ENCODE measurements around the gene AADACL2.

The AADACL2 gene

GRCh38 chr3:151726016-151726415, 7.7 kb upstream of the AADACL2 start:
- TF ChIP-seq TAF1 (IDR thresholded peaks at IDR 0.05; ENCODE audit: low read depth) (no peak), CEBPB (IDR thresholded peaks at IDR 0.05) (no peak), USF1 (IDR thresholded peaks at IDR 0.05) (no peak), EP300 (IDR thresholded peaks at IDR 0.05; ENCODE audit: borderline replicate concordance) (no peak), MAX (IDR thresholded peaks at IDR 0.05) (no peak), EGR1 (IDR thresholded peaks at IDR 0.05) (no peak), TEAD4 (IDR thresholded peaks at IDR 0.05) (no peak), YY1 (IDR thresholded peaks at IDR 0.05; ENCODE audit: low read depth) (no peak), ZBTB7A (IDR thresholded peaks at IDR 0.05; ENCODE audit: low read depth) (no peak), REST (IDR thresholded peaks at IDR 0.05; ENCODE audit: low read depth) (no peak), NFIC (IDR thresholded peaks at IDR 0.05) (no peak), FOXM1 (IDR thresholded peaks at IDR 0.05; ENCODE audit: borderline replicate concordance, low read depth) (no peak), TCF12 (IDR thresholded peaks at IDR 0.05; ENCODE audit: low read depth) (no peak), RAD21 (IDR thresholded peaks at IDR 0.05; ENCODE audit: low read depth) (no peak), CREB1 (IDR thresholded peaks at IDR 0.05; ENCODE audit: low read depth) (no peak)

GRCh38 chr3:151732861-151733260, 866 bp upstream of the AADACL2 start:
- TF ChIP-seq REST (IDR thresholded peaks at IDR 0.05; ENCODE audit: low read depth) (no peak), TCF12 (IDR thresholded peaks at IDR 0.05; ENCODE audit: low read depth) (no peak), EP300 (IDR thresholded peaks at IDR 0.05; ENCODE audit: borderline replicate concordance) (no peak), USF1 (IDR thresholded peaks at IDR 0.05) (no peak), FOXM1 (IDR thresholded peaks at IDR 0.05; ENCODE audit: borderline replicate concordance, low read depth) (no peak), RAD21 (IDR thresholded peaks at IDR 0.05; ENCODE audit: low read depth) (no peak)

GRCh38 chr3:151740581-151740980, 6.9 kb downstream of the AADACL2 start:
- no peak for TF ChIP-seq NFIC (IDR thresholded peaks at IDR 0.05)
- no peak for TF ChIP-seq RAD21 (IDR thresholded peaks at IDR 0.05; ENCODE audit: low read depth)
- TF ChIP-seq CREB1 (IDR thresholded peaks at IDR 0.05; ENCODE audit: low read depth): no peak
- TF ChIP-seq ZBTB7A (IDR thresholded peaks at IDR 0.05; ENCODE audit: low read depth): no peak
- TF ChIP-seq TAF1 (IDR thresholded peaks at IDR 0.05; ENCODE audit: low read depth): no peak
- no peak for TF ChIP-seq TEAD4 (IDR thresholded peaks at IDR 0.05)

GRCh38 chr3:151743855-151744254, 10.1 kb downstream of the AADACL2 start:
- TF ChIP-seq ZBTB7A (IDR thresholded peaks at IDR 0.05; ENCODE audit: low read depth) (no peak), YY1 (IDR thresholded peaks at IDR 0.05; ENCODE audit: low read depth) (no peak), RAD21 (IDR thresholded peaks at IDR 0.05; ENCODE audit: low read depth) (no peak), USF1 (IDR thresholded peaks at IDR 0.05) (no peak), EGR1 (IDR thresholded peaks at IDR 0.05) (no peak), FOXM1 (IDR thresholded peaks at IDR 0.05; ENCODE audit: borderline replicate concordance, low read depth) (no peak), CREB1 (IDR thresholded peaks at IDR 0.05; ENCODE audit: low read depth) (no peak), EP300 (IDR thresholded peaks at IDR 0.05; ENCODE audit: borderline replicate concordance) (no peak)

GRCh38 chr3:151750181-151750580, 16.5 kb downstream of the AADACL2 start:
- no peak for TF ChIP-seq MAX (IDR thresholded peaks at IDR 0.05)

- TF ChIP-seq TAF1 (IDR thresholded peaks at IDR 0.05; ENCODE audit: low read depth) (no peak), TCF12 (IDR thresholded peaks at IDR 0.05; ENCODE audit: low read depth) (no peak), ZBTB7A (IDR thresholded peaks at IDR 0.05; ENCODE audit: low read depth) (no peak), CREB1 (IDR thresholded peaks at IDR 0.05; ENCODE audit: low read depth) (no peak), EGR1 (IDR thresholded peaks at IDR 0.05) (no peak), YY1 (IDR thresholded peaks at IDR 0.05; ENCODE audit: low read depth) (no peak), RAD21 (IDR thresholded peaks at IDR 0.05; ENCODE audit: low read depth) (no peak), CEBPB (IDR thresholded peaks at IDR 0.05) (no peak), EP300 (IDR thresholded peaks at IDR 0.05; ENCODE audit: borderline replicate concordance) (no peak), NFIC (IDR thresholded peaks at IDR 0.05) (no peak), TEAD4 (IDR thresholded peaks at IDR 0.05) (no peak)
Observed at GRCh38 chr3:151750678-151751077, 17.0 kb downstream of the AADACL2 start.

All from Ishikawa (cell line).